ENCODE measurements around the gene ZNF573. TPM values are rescaled to one million over a fixed set of nuclear protein-coding genes. Genes with fewer than 3 reads are reported as not detected.
A peak's percentile ranks its signal among the peaks of the same experiment; 100 is the strongest.

ZNF573 gene
- total RNA-seq, 2 experiments from 2014 or later: 7.7 to 7.9 TPM

- Mint-ChIP-seq H3K4me3 (no peak overlapping the region), H3K27me3 (no peaks in the 10 kb centered on the region), H3K4me1 (no peaks in the 10 kb centered on the region), H3K36me3 (ENCODE audit: low read depth) (peaks cover 4% of the 10 kb centered on the region), H3K9me3 (peaks cover 14% of the 10 kb centered on the region), H3K27ac (no peak overlapping the region)
- ChIA-PET CTCF (interaction anchor here (0.9 kb wide), 1 partner anchor 12 kb away, joined by 4 read pairs; no protein-coding TSS in a partner anchor), POLR2A (no interaction called here)
- no peak for DNase-seq
Observed at GRCh38 chr19:37725181-37725580, 54.2 kb downstream of the ZNF573 start.

DNA sequence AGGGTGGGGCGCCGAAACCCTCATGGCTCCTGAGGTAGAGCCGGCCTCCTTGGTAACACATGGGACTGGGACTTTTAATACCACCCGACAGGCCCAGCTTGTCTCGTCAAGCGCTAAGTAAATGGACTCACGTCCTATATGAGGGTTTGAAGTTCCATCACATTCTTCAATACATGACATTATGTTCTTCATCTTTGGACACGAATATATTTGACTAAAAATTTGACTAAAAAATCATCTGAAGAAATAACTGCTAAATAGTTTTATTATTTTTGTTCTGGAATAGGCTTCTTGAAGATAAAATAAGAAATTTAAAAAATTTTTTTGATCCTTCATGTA lies 59.5 kb downstream of the ZNF573 start:
- Mint-ChIP-seq H3K27me3 (no peaks in the 10 kb centered on the region), H3K4me1 (peaks cover 14% of the 10 kb centered on the region), H3K27ac (peak overlapping the region; percentile 83), H3K36me3 (ENCODE audit: low read depth) (peaks cover 20% of the 10 kb centered on the region), H3K4me3 (peak overlapping the region; percentile 85), H3K9me3 (peaks cover 18% of the 10 kb centered on the region)
- DNase-seq: no peak
- POLR2A ChIA-PET: no interaction called here
- CTCF ChIA-PET: no interaction called here

DNA sequence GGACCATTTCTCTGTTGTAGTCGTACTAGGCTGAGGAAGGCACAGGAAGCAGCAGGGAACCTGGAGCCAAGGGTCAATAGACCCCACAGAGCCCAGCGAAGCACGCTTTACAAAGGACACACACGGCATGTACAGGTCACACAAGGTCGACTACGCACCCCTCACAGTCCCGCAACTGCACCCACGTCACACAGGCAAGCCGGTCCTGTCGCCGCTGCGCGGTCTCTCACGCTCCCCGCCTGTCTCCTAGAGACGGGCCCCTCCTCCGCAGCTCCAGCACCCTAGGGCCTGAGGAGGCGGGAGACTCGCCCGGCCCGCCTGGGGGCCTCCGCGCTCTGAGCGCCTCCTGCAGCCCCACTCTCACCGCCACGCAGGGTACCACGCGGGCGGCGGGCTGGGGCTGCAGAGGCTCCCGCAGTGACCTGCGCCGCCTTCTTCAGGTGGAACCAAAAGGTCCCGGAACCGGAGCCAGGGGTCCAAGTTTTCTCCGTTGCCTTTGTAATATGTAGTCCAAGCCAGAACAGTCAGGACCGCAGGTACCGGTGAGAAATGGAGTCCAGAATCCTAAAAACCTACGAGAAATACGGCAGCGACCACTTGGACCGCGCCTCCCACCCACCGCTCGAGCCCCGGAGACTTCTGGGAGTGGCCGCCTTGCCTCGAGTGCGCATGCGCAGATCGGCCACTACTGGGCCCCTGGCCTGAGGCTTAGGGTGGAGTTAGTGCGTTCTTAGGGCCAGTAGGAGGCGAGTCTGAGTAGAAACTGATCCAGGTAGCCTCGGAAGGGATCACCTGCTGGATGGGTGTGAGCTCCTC lies 60.1 kb downstream of the ZNF573 start, which contains the start of gene ZNF607:
TSS of gene ZNF607 (minus strand) at position 651 of the 816 bp plus-strand sequence. CDS start 8,143 bp downstream, outside the sequence.
- ChIA-PET CTCF (no interaction called here), POLR2A (no interaction called here)
- H3K4me1 Mint-ChIP-seq: peaks cover 14% of the 10 kb centered on the region
- H3K27me3 Mint-ChIP-seq: no peaks in the 10 kb centered on the region
- H3K9me3 Mint-ChIP-seq: peaks cover 18% of the 10 kb centered on the region
- H3K4me3 Mint-ChIP-seq: peak within 1 kb of the TSS; percentile 85
- H3K27ac Mint-ChIP-seq: peak within 1 kb of the TSS; percentile 83
- peak; percentile 86 for DNase-seq
- peaks cover 25% of the 10 kb centered on the region for H3K36me3 Mint-ChIP-seq (ENCODE audit: low read depth)

- Mint-ChIP-seq H3K4me1 (peaks cover 14% of the 10 kb centered on the region), H3K36me3 (ENCODE audit: low read depth) (peaks cover 28% of the 10 kb centered on the region), H3K27ac (peak overlapping the region; percentile 78), H3K9me3 (peaks cover 17% of the 10 kb centered on the region), H3K4me3 (peak overlapping the region; percentile 85), H3K27me3 (no peaks in the 10 kb centered on the region)
- CTCF ChIA-PET: no interaction called here
- POLR2A ChIA-PET: no interaction called here
- DNase-seq: no peak
Observed at GRCh38 chr19:37718304-37718703, 61.1 kb downstream of the ZNF573 start.

GRCh38 chr19:37716140-37716539 lies 63.2 kb downstream of the ZNF573 start:
- POLR2A ChIA-PET: interaction anchor here (0.7 kb wide), 1 partner anchor 61 kb away, joined by 3 read pairs; no protein-coding TSS in a partner anchor
- peaks cover 24% of the 10 kb centered on the region for H3K9me3 Mint-ChIP-seq
- H3K36me3 Mint-ChIP-seq (ENCODE audit: low read depth): peaks cover 41% of the 10 kb centered on the region
- no peak overlapping the region for H3K4me3 Mint-ChIP-seq
- no peak for DNase-seq
- H3K4me1 Mint-ChIP-seq: peaks cover 14% of the 10 kb centered on the region
- CTCF ChIA-PET: no interaction called here
- H3K27ac Mint-ChIP-seq: no peak overlapping the region
- no peaks in the 10 kb centered on the region for H3K27me3 Mint-ChIP-seq

DNA sequence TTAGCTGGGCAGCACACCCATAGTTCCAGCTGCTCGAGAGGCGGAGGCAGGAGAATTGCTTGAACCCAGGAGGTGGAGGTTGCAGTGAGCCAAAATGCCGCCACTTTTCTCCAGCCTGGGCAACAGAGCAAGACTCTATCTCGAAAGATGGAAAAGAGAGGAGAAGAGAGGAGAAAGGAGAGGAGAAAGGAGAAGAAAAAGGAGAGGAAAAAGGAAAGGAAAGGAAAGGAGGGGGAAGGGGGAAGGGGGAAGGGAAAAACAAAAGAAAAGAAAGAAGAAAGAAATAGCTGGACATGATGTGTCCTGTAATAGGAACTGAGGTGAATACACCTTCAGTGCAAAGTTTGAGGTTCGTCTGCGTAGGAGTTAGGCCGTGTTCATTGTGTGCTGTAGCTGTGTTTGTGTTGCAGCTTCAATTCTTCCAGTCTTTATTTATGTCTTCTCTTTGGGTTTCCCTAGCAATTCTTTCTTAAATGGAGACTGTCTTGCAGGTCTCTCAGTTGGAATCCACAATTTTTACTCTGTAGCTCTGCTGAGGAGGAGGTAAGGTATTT lies 73.3 kb downstream of the ZNF573 start:
- ChIA-PET CTCF (no interaction called here), POLR2A (interaction anchor here (0.7 kb wide), 1 partner anchor 43 kb away, joined by 7 read pairs; no protein-coding TSS in a partner anchor)
- peaks cover 42% of the 10 kb centered on the region for H3K9me3 Mint-ChIP-seq
- no peaks in the 10 kb centered on the region for H3K27me3 Mint-ChIP-seq
- H3K36me3 Mint-ChIP-seq (ENCODE audit: low read depth): peaks cover 70% of the 10 kb centered on the region
- H3K4me3 Mint-ChIP-seq: no peak overlapping the region
- no peaks in the 10 kb centered on the region for H3K4me1 Mint-ChIP-seq
- no peak for DNase-seq
- no peak overlapping the region for H3K27ac Mint-ChIP-seq

DNA sequence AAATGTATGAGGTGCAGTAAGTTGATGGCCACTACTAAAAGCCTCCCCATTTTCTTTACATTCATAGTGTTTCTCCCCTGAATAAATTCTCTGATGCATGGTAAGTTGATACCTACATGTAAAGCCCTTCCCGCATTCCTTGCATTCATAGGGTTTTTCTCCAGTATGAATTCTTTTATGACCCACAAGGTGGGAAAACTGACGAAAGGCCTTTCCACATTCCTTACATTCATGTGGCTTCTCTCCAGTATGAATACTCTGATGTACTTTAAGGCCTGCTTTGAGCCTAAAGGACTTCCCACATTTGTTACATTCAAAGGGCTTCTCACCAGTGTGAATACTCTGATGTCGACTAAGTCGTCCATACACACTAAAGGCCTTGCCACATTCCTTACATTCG lies 80.3 kb downstream of the ZNF573 start:
- Mint-ChIP-seq H3K36me3 (ENCODE audit: low read depth) (peaks cover 48% of the 10 kb centered on the region), H3K9me3 (peaks cover 54% of the 10 kb centered on the region), H3K27ac (no peak overlapping the region), H3K4me1 (no peaks in the 10 kb centered on the region), H3K27me3 (no peaks in the 10 kb centered on the region), H3K4me3 (no peak overlapping the region)
- ChIA-PET POLR2A (no interaction called here), CTCF (no interaction called here)
- DNase-seq: no peak

- CTCF ChIA-PET: no interaction called here
- DNase-seq: no peak
- Mint-ChIP-seq H3K27ac (no peak overlapping the region), H3K36me3 (ENCODE audit: low read depth) (peaks cover 45% of the 10 kb centered on the region), H3K9me3 (peaks cover 53% of the 10 kb centered on the region), H3K4me3 (no peak overlapping the region), H3K4me1 (no peaks in the 10 kb centered on the region), H3K27me3 (no peaks in the 10 kb centered on the region)
- POLR2A ChIA-PET: no interaction called here
Observed at GRCh38 chr19:37698216-37698615, 81.2 kb downstream of the ZNF573 start.

DNA sequence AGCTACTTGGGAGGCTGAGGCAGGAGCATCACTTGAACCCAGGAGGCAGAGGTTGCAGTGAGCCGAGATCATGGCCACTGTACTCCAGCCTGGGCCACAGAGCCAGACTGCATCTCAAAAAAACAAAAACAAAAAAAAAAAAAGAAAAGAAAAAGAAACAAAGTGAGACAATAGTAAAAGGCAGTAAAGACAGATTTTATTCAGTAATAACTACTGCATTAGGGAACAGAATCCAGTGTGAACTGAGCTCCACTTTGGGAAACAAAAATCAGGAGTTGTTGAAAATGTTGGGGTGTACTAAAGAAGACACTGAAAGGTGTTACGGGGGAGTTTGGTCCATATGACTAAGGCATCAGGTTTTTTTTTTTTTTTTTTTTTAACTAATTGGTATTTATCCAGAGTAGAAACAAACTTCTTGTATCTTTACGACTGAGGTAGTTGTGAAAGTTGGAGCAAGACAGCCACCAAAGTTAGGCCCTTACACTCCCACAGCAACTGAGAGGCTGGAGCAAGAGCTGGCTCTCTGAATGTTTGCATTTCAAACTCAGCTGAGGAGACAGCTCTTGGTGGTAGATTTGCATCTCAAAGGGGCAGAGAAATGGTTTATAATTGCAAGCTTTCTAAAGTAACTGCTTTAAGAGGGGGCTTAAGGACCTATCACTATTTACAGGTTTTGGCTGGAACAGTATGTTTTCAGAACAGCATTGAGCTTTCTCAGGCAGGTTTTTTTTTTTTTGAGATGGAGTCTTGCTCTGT lies 84.1 kb downstream of the ZNF573 start:
- Mint-ChIP-seq H3K4me1 (peaks cover 10% of the 10 kb centered on the region), H3K9me3 (peaks cover 39% of the 10 kb centered on the region), H3K4me3 (no peak overlapping the region), H3K36me3 (ENCODE audit: low read depth) (peaks cover 40% of the 10 kb centered on the region), H3K27ac (no peak overlapping the region), H3K27me3 (no peaks in the 10 kb centered on the region)
- ChIA-PET CTCF (interaction anchor here (0.5 to 0.6 kb wide), 2 partner anchors 132 to 948 kb away, joined by 4 read pairs; no protein-coding TSS in a partner anchor), POLR2A (interaction anchor here (0.7 kb wide), 1 partner anchor 44 kb away, joined by 4 read pairs; no protein-coding TSS in a partner anchor)
- DNase-seq: no peak

- Mint-ChIP-seq H3K9me3 (peaks cover 23% of the 10 kb centered on the region), H3K4me1 (peaks cover 10% of the 10 kb centered on the region), H3K27ac (no peak overlapping the region), H3K4me3 (no peak overlapping the region), H3K36me3 (ENCODE audit: low read depth) (peaks cover 21% of the 10 kb centered on the region), H3K27me3 (no peaks in the 10 kb centered on the region)
- no peak for DNase-seq
- ChIA-PET CTCF (no interaction called here), POLR2A (no interaction called here)
Observed at GRCh38 chr19:37692956-37693620, 86.3 kb downstream of the ZNF573 start.

- Mint-ChIP-seq H3K27ac (peak overlapping the region; percentile 94), H3K4me3 (peak overlapping the region; percentile 86), H3K27me3 (no peaks in the 10 kb centered on the region), H3K4me1 (peaks cover 10% of the 10 kb centered on the region), H3K9me3 (peaks cover 16% of the 10 kb centered on the region), H3K36me3 (ENCODE audit: low read depth) (peaks cover 16% of the 10 kb centered on the region)
- ChIA-PET POLR2A (no interaction called here), CTCF (no interaction called here)
- DNase-seq: peak; percentile 84
Observed at GRCh38 chr19:37691881-37692504, 87.4 kb downstream of the ZNF573 start.
